Breast epithelium (tissue), 3 donors: ENCODE results near the gene TRMT5.

Experiments used
- POLR2AphosphoS5 ChIP-seq, 3 donors: sonication (generic); formaldehyde crosslinking; IDR thresholded peaks; one replicate each; pipeline ENCODE4 v1.6.1; 2017; ENCODE audit warnings: antibody characterized with exemption in 3 of 3
- TF ChIP-seq, protein P1 (sequence below), 3 donors: fragments of 450-650 bp; IDR thresholded peaks; one replicate each; pipeline ENCODE4 v1.5.1; 2016 to 2017; ENCODE audit warnings: antibody characterized with exemption in 3 of 3, mild to moderate bottlenecking in 3 of 3, moderate library complexity in 3 of 3

GRCh38 chr14:60965402-60965801 lies 15.5 kb downstream of the TRMT5 start:
- TF ChIP-seq, protein P1, sequence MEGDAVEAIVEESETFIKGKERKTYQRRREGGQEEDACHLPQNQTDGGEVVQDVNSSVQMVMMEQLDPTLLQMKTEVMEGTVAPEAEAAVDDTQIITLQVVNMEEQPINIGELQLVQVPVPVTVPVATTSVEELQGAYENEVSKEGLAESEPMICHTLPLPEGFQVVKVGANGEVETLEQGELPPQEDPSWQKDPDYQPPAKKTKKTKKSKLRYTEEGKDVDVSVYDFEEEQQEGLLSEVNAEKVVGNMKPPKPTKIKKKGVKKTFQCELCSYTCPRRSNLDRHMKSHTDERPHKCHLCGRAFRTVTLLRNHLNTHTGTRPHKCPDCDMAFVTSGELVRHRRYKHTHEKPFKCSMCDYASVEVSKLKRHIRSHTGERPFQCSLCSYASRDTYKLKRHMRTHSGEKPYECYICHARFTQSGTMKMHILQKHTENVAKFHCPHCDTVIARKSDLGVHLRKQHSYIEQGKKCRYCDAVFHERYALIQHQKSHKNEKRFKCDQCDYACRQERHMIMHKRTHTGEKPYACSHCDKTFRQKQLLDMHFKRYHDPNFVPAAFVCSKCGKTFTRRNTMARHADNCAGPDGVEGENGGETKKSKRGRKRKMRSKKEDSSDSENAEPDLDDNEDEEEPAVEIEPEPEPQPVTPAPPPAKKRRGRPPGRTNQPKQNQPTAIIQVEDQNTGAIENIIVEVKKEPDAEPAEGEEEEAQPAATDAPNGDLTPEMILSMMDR (IDR thresholded peaks at IDR 0.05): no peak
- TF ChIP-seq POLR2AphosphoS5 (IDR thresholded peaks at IDR 0.05): no peak
